HL-60 (cell line): ENCODE data around the gene TNNI2.

ENCODE experiments used
- CTCF ChIP-seq: IDR thresholded peaks from one replicate; pipeline ENCODE4 v1.5.1; 2011; ENCODE audit warnings: low read length, control low read depth, inconsistent platforms; ENCODE audit not compliant: insufficient read depth
- POLR2AphosphoS5 ChIP-seq: IDR thresholded peaks from 2 replicates; pipeline ENCODE4 v1.6.1; 2012; ENCODE audit warnings: low read depth
- REST ChIP-seq: IDR thresholded peaks from 2 replicates; pipeline ENCODE4 v1.6.1; 2012; ENCODE audit warnings: low read depth; ENCODE audit not compliant: insufficient replicate concordance

- TF ChIP-seq CTCF (no peak), POLR2AphosphoS5 (no peak), REST (no peak)
Observed at GRCh38 chr11:1838077-1838425, 730 bp upstream of the TNNI2 start.
